Iris pigment epithelial cell (primary cell): ENCODE measurements around the gene SLC6A13.

Experiments
- DNase-seq: peaks from one replicate; pipeline ENCODE4 v3.0.0-alpha.2; 2011; ENCODE audit warnings: low read depth

SLC6A13 gene

DNA sequence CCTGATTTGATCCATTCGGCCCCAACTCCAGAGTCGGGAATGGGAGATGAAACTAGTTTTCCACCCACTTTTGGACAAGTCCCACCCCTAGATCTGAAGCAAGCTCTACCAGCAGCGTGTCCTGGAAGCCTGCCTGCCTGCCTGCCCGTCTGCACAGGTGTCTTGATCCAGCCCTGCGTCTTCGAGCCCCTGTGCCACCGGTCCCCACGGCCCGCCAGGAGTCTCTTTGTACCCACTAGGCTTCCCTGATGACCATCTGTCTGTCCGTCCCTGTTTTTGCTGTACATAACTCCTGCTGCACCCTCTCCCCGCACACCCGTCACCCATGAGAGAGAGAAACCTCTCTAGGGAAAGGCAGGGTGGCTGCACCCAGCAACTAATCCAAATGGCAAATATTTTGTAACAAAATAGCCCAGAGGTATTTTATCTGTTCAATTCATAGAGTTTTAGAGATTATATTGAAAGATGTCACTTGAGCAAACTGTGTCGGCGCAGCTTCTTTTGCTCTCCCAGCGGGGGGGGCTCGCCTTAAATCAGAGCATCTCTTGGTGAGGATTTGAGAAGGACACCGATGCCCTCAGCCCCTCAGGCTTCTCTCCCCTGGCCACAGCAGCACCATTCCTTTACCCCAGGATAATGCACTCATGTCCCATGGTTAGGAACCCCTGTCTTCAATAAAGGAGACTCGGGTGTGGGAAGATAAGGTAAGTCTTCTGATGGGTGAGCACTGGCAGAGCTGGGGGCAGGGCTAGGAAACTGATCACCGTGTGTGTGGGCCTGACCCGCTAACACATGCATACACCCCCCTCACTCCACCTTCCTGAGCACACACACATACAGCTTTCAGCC, 84.4 kb downstream of the SLC6A13 start:
- no peak for DNase-seq

- no peak for DNase-seq
These were observed 85.2 kb downstream of the SLC6A13 start for GRCh38 chr12:177336-177979.

DNA sequence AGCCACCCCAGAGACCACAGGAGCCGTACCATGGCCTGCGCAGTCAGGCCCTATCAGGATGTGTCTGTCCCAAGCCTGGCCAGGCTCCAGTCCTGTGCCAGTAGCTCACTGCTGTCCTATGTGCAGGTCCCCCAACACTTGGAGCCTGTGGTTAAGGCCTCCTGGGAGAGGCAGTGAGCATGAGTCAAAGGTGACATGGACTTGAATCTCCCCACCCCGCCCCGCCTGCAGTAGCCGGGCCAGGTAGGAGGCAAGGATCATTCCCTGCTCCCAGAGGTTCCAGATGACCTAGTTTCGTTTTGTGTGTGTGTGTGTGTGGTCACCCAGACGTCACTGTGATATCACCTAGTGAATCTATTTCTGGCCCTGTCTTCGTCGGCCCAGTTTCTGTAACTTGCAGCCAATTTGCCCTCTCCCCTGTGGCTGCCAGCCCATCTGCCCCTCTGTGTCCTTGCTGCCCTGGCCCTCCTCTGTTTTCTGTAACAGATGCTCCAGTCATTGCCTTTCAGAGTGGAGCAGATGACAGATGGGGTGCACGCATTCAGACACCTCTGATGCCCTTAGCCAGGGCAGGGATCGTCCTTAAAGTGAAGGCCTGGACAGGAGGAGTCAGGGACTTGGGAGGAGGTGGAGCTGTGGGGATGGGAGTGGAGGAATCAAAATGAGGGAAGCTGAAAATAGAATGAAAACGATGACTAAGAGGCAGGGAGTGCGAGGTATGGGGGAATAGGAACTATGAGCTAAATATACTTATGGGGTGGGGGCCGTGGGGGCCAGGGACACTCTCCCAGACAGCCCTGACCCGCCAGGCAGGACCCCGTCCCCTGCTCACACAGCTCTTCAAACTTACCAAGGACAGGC, 86.1 kb downstream of the SLC6A13 start:
- DNase-seq = peak; percentile 20

DNA sequence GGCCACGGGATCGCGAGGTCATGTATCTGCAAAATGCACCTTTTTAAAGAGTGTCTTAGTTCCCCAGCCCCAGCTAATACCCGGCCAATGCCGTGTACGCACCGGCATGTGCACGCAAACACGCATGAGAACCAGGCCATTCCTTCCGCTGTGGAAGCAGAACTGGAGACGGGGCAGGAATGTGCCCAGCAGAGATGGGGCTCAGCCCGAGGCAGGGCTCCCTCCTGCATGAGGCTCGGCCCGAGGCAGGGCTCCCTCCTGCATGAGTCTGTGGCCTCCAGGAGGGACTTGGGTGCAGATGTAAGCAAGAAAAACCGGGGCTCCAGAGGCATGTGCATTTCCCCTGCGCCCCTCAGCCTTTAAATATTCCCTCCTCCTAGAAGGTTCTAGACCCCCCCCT, 86.9 kb downstream of the SLC6A13 start:
- DNase-seq = no peak

DNA sequence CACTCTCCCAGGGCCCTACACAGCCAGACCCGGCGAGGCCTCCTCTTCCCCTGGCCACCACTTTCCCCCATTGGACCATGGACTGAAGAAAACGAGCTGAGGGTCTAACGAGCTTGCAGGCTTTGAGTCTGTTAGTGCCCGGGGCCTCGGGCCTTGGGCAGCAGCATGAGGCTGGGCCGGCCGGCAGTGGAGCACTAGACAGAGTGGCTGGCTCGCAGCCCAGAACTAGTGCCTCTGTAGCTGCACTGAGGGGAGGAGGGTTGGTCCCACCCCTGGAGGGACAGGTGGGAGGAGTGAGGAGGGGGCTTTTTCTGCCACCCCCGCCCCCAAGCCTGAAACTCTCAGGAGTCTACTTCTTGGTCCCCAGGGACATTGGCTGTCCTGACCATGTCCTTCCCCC, 87.4 kb downstream of the SLC6A13 start:
- DNase-seq = peak; percentile 6

DNA sequence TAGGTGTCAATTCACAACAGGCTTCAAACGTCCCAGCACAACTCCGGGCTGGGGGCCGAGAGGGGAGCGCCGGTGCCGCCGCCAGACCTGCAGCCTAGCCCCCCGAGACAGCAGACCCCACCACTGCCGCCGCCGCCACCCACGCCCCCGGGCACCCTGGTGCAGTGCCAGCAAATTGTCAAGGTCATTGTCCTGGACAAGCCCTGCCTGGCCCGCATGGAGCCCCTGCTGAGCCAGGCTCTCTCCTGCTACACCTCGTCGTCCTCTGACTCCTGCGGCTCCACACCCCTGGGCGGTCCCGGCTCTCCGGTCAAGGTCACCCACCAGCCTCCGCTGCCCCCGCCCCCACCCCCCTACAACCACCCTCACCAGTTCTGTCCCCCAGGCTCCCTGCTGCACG, 88.0 kb downstream of the SLC6A13 start:
- DNase-seq = no peak

GRCh38 chr12:174124-174523, 88.5 kb downstream of the SLC6A13 start:
- no peak for DNase-seq

DNA sequence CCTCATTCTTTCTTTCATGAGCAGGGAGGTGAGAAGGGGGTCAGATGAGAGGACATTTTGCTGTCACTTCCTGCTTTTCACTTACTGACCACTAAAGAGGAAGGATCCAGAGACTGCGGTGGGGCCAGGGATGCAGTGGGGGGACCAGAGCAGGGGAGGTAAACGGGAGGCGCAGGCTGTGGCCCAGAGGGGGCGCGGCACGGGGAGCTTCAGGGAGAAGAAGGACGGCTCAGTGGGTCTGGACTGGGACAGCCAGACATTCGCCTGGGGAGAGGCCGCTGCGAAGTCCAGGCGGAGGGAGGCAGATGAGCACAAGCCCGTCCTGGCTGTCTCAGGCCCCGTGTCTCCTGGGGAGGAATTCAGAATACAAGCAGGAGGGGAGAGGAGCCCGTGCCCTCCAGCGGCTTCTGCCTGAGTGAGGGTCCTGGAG, 89.9 kb downstream of the SLC6A13 start:
- no peak for DNase-seq

- DNase-seq = no peak
These were observed 90.6 kb downstream of the SLC6A13 start for GRCh38 chr12:171743-172676.

DNA sequence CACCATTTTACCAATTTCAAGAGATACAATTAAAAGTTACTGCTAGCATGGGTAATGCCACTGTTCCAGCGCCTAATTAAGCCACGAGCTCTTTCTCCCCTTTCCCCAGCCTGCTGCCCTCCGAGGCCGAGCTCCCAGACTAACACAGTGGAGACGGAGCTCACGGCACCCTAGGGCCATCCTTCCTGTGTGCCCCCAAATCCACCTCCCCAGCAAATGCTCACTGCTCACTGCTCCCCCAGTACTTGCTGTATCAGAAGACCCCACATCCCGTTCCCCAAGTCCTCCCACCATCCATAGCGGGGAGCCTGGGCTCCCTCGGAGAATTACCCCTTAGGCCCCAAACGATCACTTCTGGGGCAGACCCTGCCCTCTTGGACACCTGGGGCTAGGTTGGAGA, 91.4 kb downstream of the SLC6A13 start:
- DNase-seq = no peak
